HTERT RPE-1 (cell line): ENCODE results near the gene S100A5.
"Not testable (repeated sequence)": the region's sequence is repeated elsewhere in the genome, so short reads cannot be mapped to it uniquely, and the experiment has no call there.

Experiments
- in situ Hi-C: fragments of 300-500 bp; cut with MboI; formaldehyde crosslinking; loops from 4 replicates; pipeline ENCODE4 v1.14.3; 2020; ENCODE audit warnings: low sequenced_read_pairs

S100A5 gene

DNA sequence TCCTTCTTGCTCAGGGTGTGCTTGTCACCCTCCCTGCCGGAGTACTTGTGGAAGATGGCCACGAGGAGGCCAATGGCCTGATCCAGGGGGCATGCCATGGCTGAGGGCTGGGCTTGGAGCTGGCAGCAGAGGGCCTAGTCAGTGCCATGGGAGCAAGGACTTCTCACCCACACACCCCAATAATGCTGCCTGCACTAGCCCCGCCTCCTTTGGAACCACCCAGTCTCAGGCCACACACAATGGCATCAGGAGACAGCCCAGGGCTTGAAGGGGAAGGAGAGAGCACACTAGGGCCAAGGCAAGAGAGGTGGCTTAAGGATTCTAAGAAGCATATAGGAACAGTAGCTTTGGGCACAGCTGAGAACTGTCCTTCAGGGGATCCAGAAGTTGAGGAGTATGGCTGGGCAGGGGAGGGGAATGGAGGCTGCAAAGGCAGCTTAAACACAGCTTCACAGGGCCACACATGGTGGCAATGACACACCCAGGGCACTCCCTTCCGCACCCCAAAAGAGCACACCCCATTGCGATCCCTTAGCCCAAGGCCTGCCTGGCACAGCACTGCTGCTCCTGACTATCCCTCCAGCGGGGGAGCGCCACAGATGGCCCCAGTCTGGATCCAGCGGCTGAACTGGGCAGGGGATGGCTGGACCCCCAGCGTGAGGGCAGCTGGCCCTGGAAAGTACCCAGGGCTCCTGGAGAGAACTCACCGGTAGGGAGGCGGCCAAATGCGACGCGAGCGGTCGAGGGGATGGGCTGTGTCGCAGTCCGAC lies 5.3 kb downstream of the S100A5 start, which contains the start of gene S100A6:
S100A6 (minus strand) TSS at position 750 of the 770 bp plus-strand sequence; CDS start at position 98, 652 bp downstream.
- in situ Hi-C loops = no loop called here

GRCh38 chr1:153534925-153535241 lies 5.9 kb downstream of the S100A5 start:
- in situ Hi-C loops = no loop called here

DNA sequence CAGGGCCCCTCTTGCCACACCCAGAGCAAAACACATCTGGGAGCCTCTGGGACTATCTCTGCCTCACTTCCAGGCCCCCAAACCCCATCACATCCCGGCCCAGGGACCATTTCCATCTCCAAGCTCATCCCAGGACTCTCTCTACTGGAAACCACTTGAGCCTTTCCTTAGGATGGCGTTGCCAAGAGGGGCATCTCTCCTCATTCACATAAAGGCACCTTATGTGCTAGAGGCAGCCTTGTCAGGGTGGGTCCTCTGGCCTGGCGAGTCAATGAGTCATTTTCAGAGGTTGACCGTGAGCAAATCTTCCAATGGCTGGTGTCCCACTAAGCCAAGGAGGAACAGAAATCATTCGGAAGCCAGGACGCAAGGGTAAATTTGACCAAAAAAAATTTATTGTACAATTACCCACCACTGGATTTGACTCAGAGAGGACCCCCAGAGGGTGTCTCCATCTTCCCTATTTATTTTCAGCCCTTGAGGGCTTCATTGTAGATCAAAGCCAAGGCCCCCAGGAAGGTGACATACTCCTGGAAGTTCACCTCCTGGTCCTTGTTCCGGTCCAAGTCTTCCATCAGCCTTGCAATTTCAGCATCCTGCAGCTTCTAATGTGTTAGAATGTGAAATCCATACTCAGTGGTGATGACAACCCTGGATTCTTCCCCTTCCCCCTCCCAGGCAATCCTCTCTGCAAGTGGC lies 6.4 kb downstream of the S100A5 start:
- in situ Hi-C loops = no loop called here

GRCh38 chr1:153533689-153534201 lies 7.0 kb downstream of the S100A5 start:
- in situ Hi-C loops = no loop called here

GRCh38 chr1:153532769-153533599 lies 7.8 kb downstream of the S100A5 start:
- in situ Hi-C loops = no loop called here

GRCh38 chr1:153532181-153532580 lies 8.6 kb downstream of the S100A5 start:
- in situ Hi-C loops = no loop called here

DNA sequence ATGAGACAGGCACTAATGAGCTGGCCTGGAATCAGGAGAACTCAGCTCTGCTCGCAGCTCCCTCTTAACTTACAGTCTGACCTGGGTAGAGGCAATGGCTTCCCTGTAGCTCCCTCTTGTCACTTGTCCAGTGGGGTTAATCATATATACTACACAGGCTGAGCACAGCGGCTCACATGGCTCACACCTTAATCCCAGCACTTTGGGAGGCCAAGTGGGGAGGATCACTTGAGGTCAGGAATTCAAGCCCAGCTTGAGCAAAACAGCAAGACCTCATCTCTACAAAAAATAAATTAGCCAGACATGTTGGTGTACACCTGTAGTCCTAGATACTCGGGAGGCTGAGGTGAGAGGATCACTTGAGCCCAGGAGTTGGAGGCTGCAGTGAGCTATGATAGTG lies 9.1 kb downstream of the S100A5 start:
- in situ Hi-C loops = no loop called here

DNA sequence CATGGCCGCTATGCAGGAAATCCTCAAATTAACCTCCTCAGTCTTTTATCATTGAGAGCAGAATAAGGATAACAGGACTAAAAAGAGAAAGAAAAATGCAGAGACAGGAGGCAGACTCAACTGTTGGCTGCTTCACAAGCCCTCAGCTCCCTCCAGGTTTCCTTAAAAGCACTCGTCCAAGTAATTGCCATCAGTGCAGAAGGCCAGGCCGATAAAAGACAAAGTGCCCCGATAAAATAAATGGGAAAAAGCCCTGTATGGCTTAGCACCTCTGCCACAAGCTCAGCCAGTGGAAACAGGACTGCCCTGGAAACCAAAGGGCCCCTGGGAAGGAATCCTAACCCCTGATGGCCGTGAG lies 13.1 kb downstream of the S100A5 start:
- in situ Hi-C loops = no loop called here

DNA sequence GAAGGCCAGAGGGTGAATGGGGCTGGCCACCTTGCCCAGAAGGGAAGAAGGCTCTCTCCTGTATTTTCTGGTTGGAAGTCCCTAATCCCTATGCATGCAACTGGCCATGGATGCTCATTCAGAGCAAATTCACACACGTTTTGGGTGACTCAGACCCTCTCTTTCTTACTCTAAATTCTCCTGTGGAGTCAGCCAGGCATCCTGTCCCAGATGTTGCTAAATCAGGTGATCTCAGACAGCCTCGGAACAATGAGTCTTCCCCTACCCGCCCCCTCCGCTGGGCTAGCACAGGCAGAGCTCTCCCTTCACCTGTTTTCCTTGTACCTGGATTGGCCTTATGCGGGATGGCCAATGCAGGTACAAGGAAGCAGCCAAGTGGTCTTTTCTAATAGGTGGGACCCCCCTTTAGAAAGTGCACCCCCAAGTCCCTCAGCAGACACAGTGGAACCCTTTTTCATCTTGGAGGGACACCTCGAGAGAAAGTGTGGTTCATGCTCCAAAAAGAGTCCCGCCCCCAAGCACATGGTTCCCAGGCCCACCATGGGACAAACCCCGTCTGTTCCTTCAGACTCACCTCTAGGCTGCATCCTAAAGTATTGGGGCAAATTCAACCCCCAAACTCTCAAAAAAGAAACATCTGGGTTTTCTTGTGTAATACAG lies 13.6 kb downstream of the S100A5 start:
- in situ Hi-C loops = no loop called here

GRCh38 chr1:153526132-153526543 lies 14.6 kb downstream of the S100A5 start:
- in situ Hi-C loops = no loop called here

- in situ Hi-C loops = no loop called here
Observed at GRCh38 chr1:153525088-153525728, 15.5 kb downstream of the S100A5 start.

DNA sequence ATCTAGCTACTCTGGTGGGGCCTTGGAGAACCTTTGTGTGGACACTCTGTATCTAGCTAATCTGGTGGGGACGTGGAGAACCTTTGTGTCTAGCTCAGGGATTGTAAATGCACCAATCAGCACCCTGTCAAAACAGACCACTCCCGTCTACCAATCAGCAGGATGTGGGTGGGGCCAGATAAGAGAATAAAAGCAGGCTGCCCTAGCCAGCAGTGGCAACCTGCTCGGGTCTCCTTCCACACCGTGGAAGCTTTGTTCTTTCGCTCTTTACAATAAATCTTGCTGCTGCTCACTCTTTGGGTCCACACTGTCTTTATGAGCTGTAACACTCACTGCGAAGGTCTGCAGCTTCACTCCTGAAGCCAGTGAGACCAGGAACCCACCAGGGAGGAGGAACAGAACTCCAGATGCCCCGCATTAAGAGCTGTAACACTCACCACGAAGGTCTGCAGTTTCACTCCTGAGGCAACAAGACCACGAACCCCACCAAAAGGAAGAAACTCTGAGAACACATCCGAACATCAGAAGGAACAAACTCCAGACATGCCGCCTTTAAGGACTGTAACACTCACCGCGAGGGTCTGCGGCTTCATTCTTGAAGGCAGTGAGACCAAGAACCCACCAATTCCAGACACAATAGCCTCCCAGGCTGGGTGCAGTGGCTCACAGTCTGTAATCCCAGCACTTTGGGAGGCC lies 18.2 kb downstream of the S100A5 start:
- in situ Hi-C loops = not testable (repeated sequence)

- in situ Hi-C loops = not testable (repeated sequence)
Observed at GRCh38 chr1:153521808-153522207, 18.9 kb downstream of the S100A5 start.

- in situ Hi-C loops = no loop called here
Observed at GRCh38 chr1:153520818-153521476, 19.8 kb downstream of the S100A5 start.

DNA sequence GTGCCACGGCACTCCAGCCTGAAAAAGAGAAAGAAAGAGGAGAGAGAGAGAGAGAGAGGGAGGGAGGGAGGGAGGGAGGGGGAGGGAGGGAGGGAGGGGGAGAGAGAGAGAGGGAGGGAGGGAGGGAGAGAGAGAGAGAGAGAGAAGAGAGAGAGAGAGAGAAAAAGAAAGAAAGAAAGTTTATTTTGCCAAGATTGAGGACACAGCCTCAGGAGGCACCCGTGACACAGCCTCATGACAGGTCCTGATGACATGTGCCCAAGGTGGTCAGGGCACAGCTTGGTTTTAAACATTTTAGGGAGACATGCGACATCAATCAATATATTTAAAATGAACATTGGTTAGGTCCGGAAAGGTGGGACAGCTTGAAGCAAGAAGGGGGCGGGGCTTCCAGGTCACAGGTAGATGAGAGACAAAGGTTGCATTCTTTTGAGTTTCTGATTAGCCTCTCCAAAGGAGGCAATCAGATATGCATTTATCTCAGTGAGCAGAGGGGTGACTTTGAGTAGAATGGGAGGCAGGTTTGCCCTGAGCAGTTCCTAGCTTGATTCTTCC lies 20.5 kb downstream of the S100A5 start:
- in situ Hi-C loops = not testable (repeated sequence)

- in situ Hi-C loops = no loop called here
Observed at GRCh38 chr1:153519242-153519641, 21.5 kb downstream of the S100A5 start.

DNA sequence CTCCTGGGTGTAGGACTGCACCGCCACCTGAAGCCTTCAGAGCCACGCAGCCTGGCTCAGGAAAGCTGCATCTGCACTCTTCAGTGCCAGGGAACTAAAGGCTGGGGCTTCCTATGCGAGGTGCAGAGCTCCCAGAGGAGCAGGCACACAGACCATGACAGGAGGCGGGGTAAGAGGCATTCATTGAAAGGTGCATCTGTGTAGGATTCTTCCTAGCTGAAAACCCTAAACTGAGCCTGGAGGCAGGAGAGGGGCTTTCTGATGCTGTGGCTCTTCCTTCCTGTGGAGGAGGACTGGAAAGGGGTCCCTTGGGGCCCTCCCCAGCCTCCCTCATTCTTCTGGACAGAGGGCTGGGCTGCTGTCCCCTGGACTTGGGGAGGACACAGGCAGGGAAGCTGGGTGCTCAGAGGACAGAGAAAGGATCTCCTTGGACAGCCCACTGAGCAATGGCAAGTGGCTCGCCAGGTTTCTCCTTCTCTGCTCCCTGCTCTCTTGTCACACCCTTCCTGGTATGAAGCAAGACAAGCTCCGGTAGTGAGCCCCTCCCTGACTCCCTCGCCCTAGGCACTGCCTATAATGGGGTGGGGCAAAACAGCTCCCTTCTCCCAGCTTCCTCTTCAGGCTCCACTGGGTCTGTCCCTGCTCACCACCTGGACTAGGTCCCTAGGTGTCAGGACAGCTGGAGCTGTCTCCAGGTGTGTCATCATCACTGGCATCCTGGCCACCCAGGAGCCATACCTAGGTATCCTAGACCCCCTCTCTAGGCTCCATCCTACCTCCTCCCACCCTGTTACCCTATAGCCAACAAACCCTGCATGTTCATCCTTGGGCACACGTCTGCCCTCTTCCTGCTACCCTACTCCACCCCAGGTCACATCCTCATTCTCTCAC lies 25.0 kb downstream of the S100A5 start:
- in situ Hi-C loops = no loop called here

GRCh38 chr1:153513666-153514065 lies 27.1 kb downstream of the S100A5 start:
- in situ Hi-C loops = no loop called here
